ENCODE results near the gene ERCC5.

The ERCC5 gene

DNA sequence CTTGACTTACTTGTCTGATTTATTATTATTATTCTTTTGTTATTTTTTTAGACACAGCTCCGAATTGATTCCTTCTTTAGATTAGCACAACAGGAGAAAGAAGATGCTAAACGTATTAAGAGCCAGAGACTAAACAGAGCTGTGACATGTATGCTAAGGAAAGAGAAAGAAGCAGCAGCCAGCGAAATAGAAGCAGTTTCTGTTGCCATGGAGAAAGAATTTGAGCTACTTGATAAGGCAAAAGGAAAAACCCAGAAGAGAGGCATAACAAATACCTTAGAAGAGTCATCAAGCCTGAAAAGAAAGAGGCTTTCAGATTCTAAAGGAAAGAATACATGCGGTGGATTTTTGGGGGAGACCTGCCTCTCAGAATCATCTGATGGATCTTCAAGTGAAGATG is 29.4 kb downstream of the ERCC5 start:
- in situ Hi-C loops (cut with HindIII; ENCODE audit: low pct_ligation_motif_present, low pct_unique_long_range_greater_than_20kb, low sequenced_read_pairs) = no loop called here

DNA sequence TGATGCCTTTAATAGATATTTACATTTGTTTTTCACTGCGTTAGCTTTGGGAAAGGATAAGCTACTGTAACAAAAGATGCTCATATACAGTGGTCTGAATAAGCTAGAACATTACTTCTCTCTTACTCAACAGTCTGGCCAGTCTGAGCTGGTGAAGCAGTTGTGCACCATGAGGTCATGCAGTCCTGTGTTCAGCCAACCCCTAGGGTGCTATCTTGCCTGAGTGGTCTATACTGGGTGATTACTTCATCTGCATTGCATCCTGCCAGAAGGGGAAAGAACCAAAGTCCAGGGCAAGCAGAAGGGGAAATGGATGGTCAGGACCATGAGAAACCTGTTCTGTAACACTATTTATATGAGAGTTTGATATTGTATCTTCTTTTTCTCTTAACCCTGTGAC is 31.5 kb downstream of the ERCC5 start:
- peak; percentile 7 for DNase-seq
- in situ Hi-C loops (cut with HindIII; ENCODE audit: low pct_ligation_motif_present, low pct_unique_long_range_greater_than_20kb, low sequenced_read_pairs) = no loop called here

More for the DNA sequence above, 29.4 kb downstream of the ERCC5 start:
- no peak for DNase-seq

DNA sequence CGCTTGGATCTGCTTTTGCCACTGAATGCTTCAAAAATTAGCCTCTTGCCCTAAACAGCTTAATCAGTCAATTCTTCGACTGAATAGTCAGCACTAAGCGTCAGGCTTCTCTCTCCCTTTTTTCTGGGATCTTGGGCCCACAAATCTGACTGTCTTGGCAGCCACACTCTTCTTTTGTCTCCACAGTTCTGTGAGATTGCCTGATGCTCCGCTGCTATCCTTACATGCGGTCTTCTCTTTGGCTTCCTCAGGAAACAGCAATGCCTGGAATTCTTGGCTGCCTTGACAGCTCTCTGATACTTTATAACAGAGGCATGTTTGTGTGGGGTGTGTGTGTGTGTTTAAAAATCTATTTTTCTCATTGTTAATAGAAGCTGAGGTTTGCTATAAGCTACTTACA is 32.6 kb downstream of the ERCC5 start:
- DNase-seq = no peak
- in situ Hi-C loops (cut with HindIII; ENCODE audit: low pct_ligation_motif_present, low pct_unique_long_range_greater_than_20kb, low sequenced_read_pairs) = no loop called here

DNA sequence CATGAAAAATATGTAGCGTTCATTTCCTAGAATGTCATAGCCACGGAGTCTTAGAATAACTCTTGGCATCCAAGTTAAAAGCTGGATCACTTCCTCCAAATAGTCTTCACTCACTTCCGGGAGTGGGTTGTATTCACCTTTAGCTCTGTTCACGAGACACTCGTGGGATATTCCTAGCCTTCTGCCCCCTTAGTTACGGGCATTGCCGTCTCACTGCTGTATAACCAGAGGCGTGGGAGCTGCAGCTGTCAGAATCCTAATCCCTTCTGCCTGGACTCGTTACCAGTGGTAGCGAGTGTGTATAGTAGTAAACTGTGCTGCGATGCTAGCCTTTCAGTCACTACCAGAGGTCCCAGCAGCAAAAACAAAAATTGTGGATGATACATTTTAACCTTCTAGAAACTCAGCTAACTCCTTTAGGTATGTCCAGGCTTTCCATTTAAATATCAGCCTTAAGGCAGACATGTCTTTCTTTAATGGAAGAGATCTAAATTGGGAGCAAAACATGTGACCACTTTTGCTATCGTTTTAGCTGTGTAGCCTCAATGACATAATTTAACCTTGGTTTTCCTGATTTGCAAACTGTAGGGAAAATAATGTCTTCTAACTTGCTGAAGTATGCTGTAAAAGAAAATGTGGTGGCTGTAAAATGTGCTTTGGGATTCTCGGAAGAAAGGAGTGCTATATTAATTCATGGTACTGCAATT is 34.1 kb downstream of the ERCC5 start:
- in situ Hi-C loops (cut with HindIII; ENCODE audit: low pct_ligation_motif_present, low pct_unique_long_range_greater_than_20kb, low sequenced_read_pairs) = no loop called here

DNA sequence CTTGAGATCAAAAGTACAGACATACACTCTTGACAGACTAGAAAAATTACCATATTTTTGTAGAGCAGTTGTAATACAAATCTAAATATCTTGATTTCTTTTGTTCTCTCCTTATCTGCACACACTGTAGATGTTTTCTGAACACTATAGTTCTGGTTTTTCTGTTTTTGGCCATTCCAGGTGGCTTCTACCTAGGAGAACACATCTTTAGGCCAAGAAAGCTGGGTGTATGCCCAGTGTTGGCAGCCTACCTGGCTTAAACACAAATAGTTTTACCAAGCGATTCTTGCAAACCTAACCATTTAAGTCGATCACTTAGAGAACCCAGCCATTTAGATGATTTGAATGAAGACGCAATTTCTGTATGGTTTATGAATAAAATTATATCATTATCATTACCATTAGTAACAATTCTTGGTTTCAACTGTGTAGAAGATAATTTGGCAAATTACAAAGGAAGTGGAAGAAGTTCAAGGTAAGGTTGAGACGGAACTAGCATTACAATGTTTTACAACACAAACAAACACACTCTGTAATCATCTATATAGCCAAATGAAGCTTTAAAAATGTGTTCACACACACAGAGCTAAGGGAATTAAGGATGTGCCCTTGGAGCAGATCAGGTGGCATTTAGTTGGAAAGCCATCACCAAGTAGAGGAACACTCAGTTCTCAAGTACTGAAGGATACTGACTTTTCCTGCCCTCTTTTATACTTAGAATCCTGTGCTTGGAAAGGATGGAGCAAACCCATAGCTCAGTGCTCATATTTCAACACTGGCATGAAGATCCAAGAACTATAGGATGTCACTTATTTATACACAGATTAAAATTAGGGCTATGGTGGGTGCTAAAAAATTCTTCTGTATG is 36.2 kb downstream of the ERCC5 start:
- DNase-seq = no peak
- in situ Hi-C loops (cut with HindIII; ENCODE audit: low pct_ligation_motif_present, low pct_unique_long_range_greater_than_20kb, low sequenced_read_pairs) = no loop called here

More for the DNA sequence above, 34.1 kb downstream of the ERCC5 start:
- DNase-seq = no peak

DNA sequence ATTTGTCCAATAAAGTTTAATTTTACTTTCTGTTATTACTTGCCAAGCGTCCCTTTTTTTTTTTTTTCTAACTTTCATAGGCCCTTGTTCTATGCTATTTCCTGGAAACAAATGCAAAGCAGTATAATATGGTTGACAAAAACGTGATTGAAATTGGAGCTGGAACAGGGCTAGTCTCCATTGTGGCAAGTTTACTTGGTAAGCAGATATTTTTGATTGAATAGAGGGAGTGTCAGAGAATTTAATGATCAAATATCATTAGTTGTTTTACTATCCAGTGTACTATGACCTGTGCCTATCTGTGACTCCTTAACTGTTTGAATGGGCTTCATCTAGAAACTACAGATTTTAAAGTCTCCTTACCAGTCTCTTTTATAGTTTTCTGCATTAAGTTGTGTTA is 46.7 kb downstream of the ERCC5 start:
- in situ Hi-C loops (cut with HindIII; ENCODE audit: low pct_ligation_motif_present, low pct_unique_long_range_greater_than_20kb, low sequenced_read_pairs) = no loop called here
- no peak for DNase-seq

DNA sequence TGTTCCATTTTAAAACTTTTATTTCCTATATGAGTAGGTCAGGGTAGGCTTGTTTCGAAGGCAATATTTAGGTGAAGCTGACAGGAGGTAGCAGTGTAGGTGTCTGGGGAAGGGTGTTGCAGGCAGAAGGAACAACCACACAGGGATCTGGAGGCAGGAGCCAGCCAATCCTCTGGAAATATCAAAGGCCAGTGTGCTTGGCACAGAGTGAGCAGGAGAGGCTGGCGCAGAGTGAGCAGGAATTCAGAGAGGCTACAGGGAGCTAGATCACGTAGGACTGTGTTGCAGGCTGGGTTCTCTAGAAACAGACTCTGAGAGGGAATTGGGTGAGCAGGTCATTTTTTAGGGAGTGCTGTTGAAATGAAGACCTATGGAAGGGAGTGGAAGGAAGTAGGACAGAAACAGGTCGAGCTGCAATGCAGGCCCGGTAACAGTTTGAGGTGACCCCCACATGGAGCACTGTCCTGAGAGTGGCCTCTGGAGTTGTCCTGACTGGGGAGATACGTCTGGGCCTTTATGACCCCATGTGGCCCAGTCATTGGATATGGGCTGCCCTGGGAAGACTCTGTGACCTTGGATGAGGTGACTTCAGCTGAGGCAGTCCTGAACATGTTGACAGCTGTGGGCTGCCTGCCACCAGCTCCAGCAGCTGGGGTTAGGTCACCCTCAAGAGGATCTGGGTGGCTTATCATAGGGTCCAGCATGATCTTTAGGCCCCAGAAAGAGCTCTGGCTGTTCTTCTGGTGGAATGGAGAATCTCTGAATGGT is 51.7 kb downstream of the ERCC5 start:
- in situ Hi-C loops (cut with HindIII; ENCODE audit: low pct_ligation_motif_present, low pct_unique_long_range_greater_than_20kb, low sequenced_read_pairs) = no loop called here
- no peak for DNase-seq

DNA sequence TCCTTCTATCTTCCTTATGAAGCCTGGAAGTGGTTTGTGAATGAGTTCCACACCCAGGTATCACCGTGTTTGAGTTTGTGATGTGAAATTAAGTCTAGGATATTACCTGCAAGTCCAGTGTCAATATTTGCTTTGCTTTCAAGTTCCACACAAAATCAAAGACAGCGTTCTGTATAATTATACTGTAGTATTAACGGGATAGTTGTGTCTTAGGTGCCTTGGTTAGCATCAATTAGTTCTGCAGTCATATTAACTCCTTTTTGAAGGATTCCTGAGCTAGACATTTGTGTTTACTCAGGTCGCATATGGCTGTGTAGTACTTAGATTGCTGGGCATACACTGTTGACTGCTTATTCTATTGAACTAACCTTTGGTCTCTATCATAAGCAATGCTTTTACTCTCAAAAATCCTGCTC is 54.4 kb downstream of the ERCC5 start:
- in situ Hi-C loops (cut with HindIII; ENCODE audit: low pct_ligation_motif_present, low pct_unique_long_range_greater_than_20kb, low sequenced_read_pairs) = no loop called here

DNA sequence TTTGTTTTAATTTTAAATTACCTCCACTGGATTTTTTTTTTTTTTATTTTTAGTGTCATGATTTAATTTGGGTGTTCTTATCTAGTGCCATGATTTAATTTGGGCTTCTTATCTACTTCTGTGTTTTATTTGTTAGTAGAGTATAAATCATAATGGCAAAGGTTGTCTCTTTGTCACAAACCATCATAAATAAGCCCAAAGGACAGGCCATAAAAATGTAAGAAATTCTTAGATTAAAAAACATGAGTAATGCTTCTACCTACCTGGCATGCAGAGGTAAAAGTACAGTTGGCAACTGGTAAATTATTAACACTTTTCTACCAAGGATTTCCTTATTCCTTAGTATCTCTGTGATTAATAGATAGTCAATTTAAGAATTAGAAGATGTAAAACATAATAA is 55.2 kb downstream of the ERCC5 start:
- no peak for DNase-seq
- in situ Hi-C loops (cut with HindIII; ENCODE audit: low pct_ligation_motif_present, low pct_unique_long_range_greater_than_20kb, low sequenced_read_pairs) = no loop called here

More for the DNA sequence above, 54.4 kb downstream of the ERCC5 start:
- no peak for DNase-seq

DNA sequence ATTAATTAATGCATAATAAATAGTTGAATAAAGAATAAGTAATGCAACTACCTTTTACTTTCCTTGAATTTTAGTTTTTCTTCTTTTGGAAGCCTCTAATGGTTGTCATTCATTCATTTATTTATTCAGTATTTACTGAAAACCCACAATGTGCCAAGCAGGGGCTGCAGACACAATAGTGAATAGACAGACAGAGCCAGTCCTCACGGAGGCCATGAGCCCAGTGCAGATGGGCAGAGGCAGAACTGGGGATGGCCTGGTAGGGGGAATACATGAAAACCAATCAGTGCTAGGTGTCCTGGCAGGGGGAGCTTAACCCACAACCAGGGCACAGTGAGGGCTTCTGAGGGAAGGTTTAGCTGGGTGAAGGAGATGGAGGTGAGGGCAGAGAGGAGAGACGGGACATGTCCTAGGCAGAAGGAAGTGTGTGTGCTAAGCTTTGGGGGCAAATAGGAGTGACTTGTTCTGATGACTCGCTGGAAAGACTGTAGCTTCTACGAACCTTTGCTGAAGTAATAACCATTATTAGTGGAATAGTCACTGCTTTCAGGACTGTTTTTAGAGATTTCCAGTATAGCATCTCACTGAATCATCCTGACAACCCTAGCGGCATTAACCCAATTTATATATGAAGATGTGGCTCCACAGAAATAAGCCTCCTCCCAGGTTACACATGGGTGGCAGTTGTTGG is 55.9 kb downstream of the ERCC5 start:
- in situ Hi-C loops (cut with HindIII; ENCODE audit: low pct_ligation_motif_present, low pct_unique_long_range_greater_than_20kb, low sequenced_read_pairs) = no loop called here

DNA sequence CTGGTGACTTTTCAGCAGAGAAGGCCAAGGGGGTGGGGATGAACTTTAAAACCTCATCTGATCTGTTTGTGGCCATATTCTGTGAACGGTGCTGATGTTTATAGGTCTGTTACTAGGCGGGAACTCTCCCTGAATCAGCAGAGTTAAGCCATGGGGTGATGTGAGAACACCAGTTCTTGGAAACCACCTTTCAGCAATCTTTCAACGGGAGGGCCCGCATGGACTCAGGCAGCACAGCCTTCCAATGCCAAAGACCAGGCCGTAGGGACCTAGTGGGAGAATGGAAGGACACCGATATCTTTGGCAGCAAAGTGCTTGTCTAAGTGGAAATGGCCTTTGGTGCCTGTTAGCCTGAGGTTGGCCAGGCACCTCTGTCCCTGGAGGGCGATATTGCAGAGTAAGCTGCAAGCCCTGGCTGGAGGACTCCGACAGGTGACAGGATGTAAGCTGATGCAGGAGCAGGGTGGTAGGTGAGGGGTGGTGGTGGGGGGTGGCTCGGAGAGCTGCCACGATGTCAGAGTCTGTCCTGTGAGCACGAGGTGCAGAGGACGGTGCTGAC is 57.0 kb downstream of the ERCC5 start:
- DNase-seq = no peak
- in situ Hi-C loops (cut with HindIII; ENCODE audit: low pct_ligation_motif_present, low pct_unique_long_range_greater_than_20kb, low sequenced_read_pairs) = no loop called here

More for the DNA sequence above, 55.9 kb downstream of the ERCC5 start:
- no peak for DNase-seq

DNA sequence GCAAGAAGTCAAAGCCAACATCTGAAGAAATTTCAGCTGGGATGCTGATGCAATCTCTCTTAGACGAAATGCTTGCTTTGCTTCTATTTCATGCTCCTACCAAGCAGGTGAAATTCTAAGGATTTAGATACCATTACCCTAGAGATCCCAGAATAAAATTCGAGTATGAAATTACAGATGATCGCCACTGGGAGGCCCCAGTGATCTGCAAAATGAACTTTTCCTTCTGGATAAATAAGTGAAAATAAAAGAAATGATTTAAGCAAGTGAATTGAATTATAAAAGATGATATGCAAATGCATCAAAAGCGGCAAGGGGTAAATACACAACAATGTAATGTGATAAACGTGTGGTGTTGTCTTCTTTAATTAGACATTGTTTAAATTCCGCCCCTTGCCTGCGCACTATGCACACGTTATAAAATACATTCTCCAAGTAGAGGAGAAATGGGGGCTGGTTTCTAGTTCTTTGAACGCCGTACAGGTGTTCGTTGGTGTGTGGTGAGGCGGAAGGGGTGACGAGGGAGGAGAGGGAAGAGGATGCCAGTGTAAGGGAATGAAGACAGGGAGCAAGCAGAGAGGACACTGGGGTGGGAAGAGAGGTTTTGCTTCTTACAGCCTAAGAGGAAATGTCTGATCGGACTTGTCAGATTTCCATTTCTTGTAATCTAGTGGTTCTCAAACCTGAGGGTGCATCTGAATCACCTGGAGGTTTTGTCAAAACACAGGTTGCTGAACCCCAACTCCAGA is 58.0 kb downstream of the ERCC5 start:
- peak; percentile 18 for DNase-seq
- in situ Hi-C loops (cut with HindIII; ENCODE audit: low pct_ligation_motif_present, low pct_unique_long_range_greater_than_20kb, low sequenced_read_pairs) = no loop called here

DNA sequence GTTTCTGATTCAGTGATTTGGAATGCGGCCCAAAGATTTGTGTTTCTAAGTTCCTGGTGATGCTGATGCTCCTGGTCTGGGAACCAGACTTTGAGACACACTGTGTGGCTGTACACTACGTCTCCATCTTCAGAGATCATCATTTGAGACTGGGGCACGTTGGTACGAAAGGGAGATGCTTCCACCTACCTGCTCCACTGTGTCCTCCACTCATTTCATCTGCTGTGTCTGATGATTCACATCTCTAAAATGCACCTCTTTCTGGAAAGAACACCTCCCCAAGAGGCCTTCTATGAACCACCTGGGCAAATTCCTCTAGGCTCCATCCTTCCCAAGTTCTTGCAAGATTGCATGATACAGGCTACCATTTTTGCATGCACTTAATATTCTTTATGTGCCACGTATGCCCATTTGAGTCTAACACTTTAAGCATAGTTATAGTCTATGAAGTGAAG is 58.6 kb downstream of the ERCC5 start:
- in situ Hi-C loops (cut with HindIII; ENCODE audit: low pct_ligation_motif_present, low pct_unique_long_range_greater_than_20kb, low sequenced_read_pairs) = no loop called here
- no peak for DNase-seq

DNA sequence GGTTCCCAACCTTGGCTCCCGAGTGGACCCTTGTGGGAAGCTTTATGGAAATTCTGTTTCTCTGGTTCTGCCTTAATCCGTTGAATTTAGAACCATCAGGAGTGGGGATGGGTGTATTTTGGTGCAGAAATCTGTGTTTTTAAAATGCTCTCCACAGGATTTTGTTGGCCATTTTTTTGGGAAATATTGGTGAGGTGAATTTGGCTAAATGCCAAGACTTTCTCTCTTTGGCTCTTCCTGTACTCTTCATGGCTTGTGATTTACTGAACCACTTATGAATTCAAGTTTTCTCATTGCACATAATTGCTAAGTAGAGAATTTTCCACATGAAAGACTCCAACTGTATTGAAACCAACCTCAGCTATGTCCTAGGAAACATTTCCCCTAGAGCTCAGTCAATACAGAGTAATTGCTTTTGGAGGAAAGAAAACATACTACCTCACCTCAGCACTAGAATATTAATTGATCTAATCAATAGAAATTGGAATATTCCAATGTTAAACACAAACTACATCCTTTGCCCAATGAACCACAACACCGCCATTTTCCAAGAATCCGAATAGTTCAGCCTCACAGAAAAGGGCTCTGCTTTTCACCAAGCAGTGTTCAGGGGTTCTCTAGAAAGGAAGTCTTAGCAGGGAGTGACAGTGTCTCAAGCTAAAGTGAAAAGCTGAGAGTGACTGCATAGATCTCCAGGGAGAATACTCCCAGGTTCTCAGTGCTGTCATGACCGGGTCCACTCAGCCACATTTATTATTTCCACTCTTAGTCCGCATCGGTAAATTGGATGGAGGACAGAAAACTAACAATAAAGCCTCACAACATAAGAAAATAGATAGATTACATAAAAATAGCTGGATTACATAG is 60.3 kb downstream of the ERCC5 start:
- DNase-seq = no peak
- in situ Hi-C loops (cut with HindIII; ENCODE audit: low pct_ligation_motif_present, low pct_unique_long_range_greater_than_20kb, low sequenced_read_pairs) = no loop called here

DNA sequence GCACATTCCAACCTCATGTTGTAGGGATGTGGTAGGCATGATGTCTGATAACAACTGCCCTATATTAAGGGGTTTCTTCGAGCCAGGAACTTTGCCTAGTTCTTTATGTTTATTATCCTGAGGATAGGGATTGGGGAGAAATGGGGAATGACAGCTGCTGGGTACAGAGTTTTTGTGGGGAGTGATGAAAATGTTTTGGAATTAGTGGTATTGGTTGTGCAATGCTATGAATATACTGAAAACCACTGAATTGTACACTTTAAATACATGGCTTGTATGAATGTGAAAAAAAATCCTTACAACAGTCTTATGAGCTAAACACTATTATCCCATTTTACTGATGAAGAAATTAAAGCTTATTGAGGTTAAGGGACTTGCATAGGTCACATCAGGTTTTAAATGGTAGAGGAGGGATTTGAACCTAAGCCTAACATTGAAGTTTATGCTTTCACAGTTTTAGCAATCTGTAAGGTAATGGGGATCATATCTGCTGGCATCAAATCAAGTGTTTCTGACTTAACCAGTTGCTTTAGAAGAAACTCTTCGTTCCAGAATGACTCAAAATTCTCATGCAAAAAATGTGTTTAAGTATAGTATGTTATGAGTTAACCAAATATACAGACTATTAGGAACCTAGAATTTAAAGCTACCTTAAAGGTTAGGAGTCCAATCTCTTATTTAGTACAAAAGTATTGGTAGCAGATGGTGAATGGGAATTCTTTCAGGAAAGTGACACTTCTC is 61.4 kb downstream of the ERCC5 start:
- in situ Hi-C loops (cut with HindIII; ENCODE audit: low pct_ligation_motif_present, low pct_unique_long_range_greater_than_20kb, low sequenced_read_pairs) = no loop called here
- no peak for DNase-seq

DNA sequence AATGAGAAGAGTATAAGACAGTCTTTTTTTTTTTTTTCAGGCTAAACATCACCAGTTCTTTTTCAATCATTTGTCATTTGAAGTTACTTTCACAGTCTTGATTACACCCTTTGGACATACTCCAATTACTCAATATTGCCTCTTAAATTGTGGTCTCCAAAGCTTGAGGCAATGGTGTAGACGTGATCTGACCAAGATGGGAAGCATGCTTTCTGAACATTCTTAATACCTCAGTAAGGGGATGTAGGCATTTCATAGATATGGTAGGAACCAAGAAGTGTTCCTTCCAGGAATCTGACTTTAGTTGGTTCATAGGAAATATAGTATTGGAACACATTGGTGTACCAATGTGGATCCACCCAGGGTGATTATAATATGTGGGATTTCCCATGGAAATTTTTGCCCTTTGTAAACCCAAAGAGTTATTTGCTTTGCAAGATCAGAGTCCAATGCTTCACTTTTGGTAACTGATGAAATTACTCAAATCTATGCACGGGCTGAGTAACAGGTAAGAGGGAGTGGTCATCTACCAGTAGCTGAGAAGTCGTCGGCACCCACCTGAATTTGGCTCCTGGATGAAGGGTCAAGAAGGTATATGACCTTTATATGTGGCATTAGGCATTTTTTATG is 62.2 kb downstream of the ERCC5 start:
- in situ Hi-C loops (cut with HindIII; ENCODE audit: low pct_ligation_motif_present, low pct_unique_long_range_greater_than_20kb, low sequenced_read_pairs) = no loop called here
- no peak for DNase-seq

Measured in ACHN (cell line).